ENCODE measurements around the gene NSD1.
"Not testable (repeated sequence)": the region's sequence is repeated elsewhere in the genome, so short reads cannot be mapped to it uniquely, and the experiment has no call there.

Gene NSD1

GRCh38 chr5:177293819-177294581 lies 160.4 kb downstream of the NSD1 start:
- DNase-seq: no peak

GRCh38 chr5:177294632-177295031 lies 161.1 kb downstream of the NSD1 start:
- no peak for DNase-seq

- DNase-seq: peak; percentile 49
Observed at GRCh38 chr5:177295924-177296323, 162.4 kb downstream of the NSD1 start.

- peak; percentile 47 for DNase-seq
Observed at GRCh38 chr5:177296581-177296980, 163.0 kb downstream of the NSD1 start.

GRCh38 chr5:177297922-177298321 lies 164.3 kb downstream of the NSD1 start:
- no peak for DNase-seq

- DNase-seq: no peak
Observed at GRCh38 chr5:177299697-177300096, 166.1 kb downstream of the NSD1 start.

- DNase-seq: peak; percentile 94
Observed at GRCh38 chr5:177300236-177300880, 166.8 kb downstream of the NSD1 start.

GRCh38 chr5:177300951-177301350 lies 167.4 kb downstream of the NSD1 start:
- no peak for DNase-seq

GRCh38 chr5:177301503-177302165 lies 168.1 kb downstream of the NSD1 start:
- DNase-seq: no peak

- DNase-seq: peak; percentile 55
Observed at GRCh38 chr5:177302354-177303110, 169.0 kb downstream of the NSD1 start.

- peak; percentile 95 for DNase-seq
Observed at GRCh38 chr5:177303121-177303924, 169.8 kb downstream of the NSD1 start, which contains the start of the genes PRELID1 and RAB24. PRELID1 (plus strand) TSS chr5:177303799; CDS start chr5:177303986, 187 bp downstream. RAB24 (minus strand) TSS chr5:177303719; CDS start chr5:177303288, 431 bp downstream.

- peak; percentile 47 for DNase-seq
Observed at GRCh38 chr5:177303925-177304391, 170.4 kb downstream of the NSD1 start.

GRCh38 chr5:177304392-177305119 lies 171.0 kb downstream of the NSD1 start:
- DNase-seq: no peak

- DNase-seq: not testable (repeated sequence)
Observed at GRCh38 chr5:177306103-177306640, 172.6 kb downstream of the NSD1 start.

GRCh38 chr5:177306674-177307543 lies 173.3 kb downstream of the NSD1 start:
- DNase-seq: peak; percentile 84

GRCh38 chr5:177307544-177308363 lies 174.2 kb downstream of the NSD1 start:
- no peak for DNase-seq

- DNase-seq: no peak
Observed at GRCh38 chr5:177308740-177309139, 175.2 kb downstream of the NSD1 start.

GRCh38 chr5:177309351-177310191 lies 176.0 kb downstream of the NSD1 start:
- peak; percentile 84 for DNase-seq

Data from hematopoietic multipotent progenitor cell treated with erythropoietin and hydrocortisone succinate and interleukin-3 and kit ligand, for 4 days (in vitro differentiated cells).